Trophoblast cell (in vitro differentiated cells and primary cell): ENCODE data around the gene TPM1.

Source experiments
- DNase-seq, 2 donors: peaks; one replicate each; pipeline ENCODE4 v3.0.0-alpha.2; 2016
- H2AFZ ChIP-seq: 2 replicates; pipeline ENCODE4 v1.6.1; 2013; ENCODE audit warnings: low read length, moderate library complexity, mild to moderate bottlenecking; ENCODE audit not compliant: insufficient read depth, poor library complexity
- H2AK5ac ChIP-seq: 2 replicates; pipeline ENCODE4 v1.6.1; 2013; ENCODE audit warnings: mild to moderate bottlenecking, low read length
- H2BK120ac ChIP-seq: 2 replicates; pipeline ENCODE4 v1.6.1; 2013; ENCODE audit warnings: low read length, mild to moderate bottlenecking, moderate library complexity; ENCODE audit not compliant: insufficient read depth, poor library complexity
- H2BK12ac ChIP-seq: 2 replicates; pipeline ENCODE4 v1.6.1; 2013; ENCODE audit warnings: mild to moderate bottlenecking, low read length, moderate library complexity
- H2BK5ac ChIP-seq: 2 replicates; pipeline ENCODE4 v1.6.1; 2013; ENCODE audit warnings: low read length, low read depth, moderate library complexity, mild to moderate bottlenecking; ENCODE audit not compliant: poor library complexity
- H3K14ac ChIP-seq: 2 replicates; pipeline ENCODE4 v1.6.1; 2013; ENCODE audit warnings: mild to moderate bottlenecking, low read length
- H3K18ac ChIP-seq: 2 replicates; pipeline ENCODE4 v1.6.1; 2013; ENCODE audit warnings: mild to moderate bottlenecking, low read length
- H3K23ac ChIP-seq: 2 replicates; pipeline ENCODE4 v1.6.1; 2013; ENCODE audit warnings: low read length
- H3K27ac ChIP-seq: 2 replicates; pipeline ENCODE4 v1.5.1; 2013; ENCODE audit warnings: low read depth, mild to moderate bottlenecking, inconsistent platforms, low read length, moderate library complexity
- H3K27me3 ChIP-seq: 2 replicates; pipeline ENCODE4 v1.6.1; 2013; ENCODE audit warnings: inconsistent platforms, mild to moderate bottlenecking, low read length, moderate library complexity; ENCODE audit not compliant: insufficient read depth
- H3K36me3 ChIP-seq, 2 experiments: 1 replicate in 1 of 2; 2 replicates in 1 of 2; pipeline ENCODE4 v1.6.1; 2013; ENCODE audit warnings: low read length in 2 of 2, mild to moderate bottlenecking in 2 of 2, moderate library complexity in 1 of 2; ENCODE audit not compliant: insufficient read depth in 2 of 2, control insufficient read depth in 1 of 2
- H3K4ac ChIP-seq: 2 replicates; pipeline ENCODE4 v1.6.1; 2013; ENCODE audit warnings: low read depth, mild to moderate bottlenecking, low read length, moderate library complexity
- H3K4me1 ChIP-seq, 2 experiments: 1 replicate in 1 of 2; 2 replicates in 1 of 2; pipeline ENCODE4 v1.6.1; 2013; ENCODE audit warnings: low read length in 2 of 2, mild to moderate bottlenecking in 2 of 2, moderate library complexity in 1 of 2; ENCODE audit not compliant: insufficient read depth in 2 of 2, control insufficient read depth in 1 of 2
- H3K4me2 ChIP-seq: 2 replicates; pipeline ENCODE4 v1.6.1; 2013; ENCODE audit warnings: inconsistent platforms, mild to moderate bottlenecking, low read length, moderate library complexity
- H3K4me3 ChIP-seq: 2 replicates; pipeline ENCODE4 v1.5.1; 2013; ENCODE audit warnings: mild to moderate bottlenecking, low read depth, low read length, inconsistent platforms
- H3K79me1 ChIP-seq: one replicate; pipeline ENCODE4 v1.6.1; 2013; ENCODE audit warnings: low read length
- H3K79me2 ChIP-seq: 2 replicates; pipeline ENCODE4 v1.6.1; 2013; ENCODE audit warnings: low read length, mild to moderate bottlenecking; ENCODE audit not compliant: control insufficient read depth, insufficient read depth, poor library complexity
- H3K9ac ChIP-seq: 2 replicates; pipeline ENCODE4 v1.6.1; 2013; ENCODE audit warnings: mild to moderate bottlenecking, low read length
- H3K9me3 ChIP-seq: 2 replicates; pipeline ENCODE4 v1.6.1; 2013; ENCODE audit warnings: low read depth, mild to moderate bottlenecking, control low read depth, inconsistent platforms, low read length; ENCODE audit not compliant: insufficient read depth
- H4K12ac ChIP-seq: 2 replicates; pipeline ENCODE4 v1.6.1; 2013; ENCODE audit warnings: low read depth, mild to moderate bottlenecking, low read length, moderate library complexity
- H4K8ac ChIP-seq: 2 replicates; pipeline ENCODE4 v1.6.1; 2013; ENCODE audit warnings: low read depth, mild to moderate bottlenecking, low read length, moderate library complexity
- H4K91ac ChIP-seq: one replicate; pipeline ENCODE4 v1.6.1; 2013; ENCODE audit warnings: low read depth, mild to moderate bottlenecking, low read length, moderate library complexity
- WGBS: extraction: QIAGEN DNeasy Blood & Tissue Kit; methylation state at CpG from one replicate; pipeline ENCODE4 v1.1.7; 2013; ENCODE audit warnings: missing lambda C conversion rate; ENCODE audit not compliant: insufficient read length, insufficient coverage; ENCODE audit errors: extremely low coverage; 5-methylcytosine and 5-hydroxymethylcytosine counted together

Gene TPM1

GRCh38 chr15:63038926-63039673 lies 3.4 kb upstream of the TPM1 start:
- no peak overlapping the region for H3K9ac ChIP-seq
- H3K14ac ChIP-seq: peak overlapping the region; percentile 69
- peak overlapping the region; percentile 38 for H3K4ac ChIP-seq
- H3K79me1 ChIP-seq: peaks cover 58% of the 10 kb centered on the region
- H2BK5ac ChIP-seq: peak overlapping the region; percentile 92
- H3K27me3 ChIP-seq: no peaks in the 10 kb centered on the region
- H3K4me2 ChIP-seq: no peak overlapping the region
- no peak overlapping the region for H4K12ac ChIP-seq
- peaks cover 28% of the 10 kb centered on the region for H3K79me2 ChIP-seq
- H2AFZ ChIP-seq: no peak overlapping the region
- H2AK5ac ChIP-seq: peak overlapping the region; percentile 55
- H3K18ac ChIP-seq: peak overlapping the region; percentile 16
- H2BK120ac ChIP-seq: peak overlapping the region; percentile 77
- H4K91ac ChIP-seq: peak overlapping the region; percentile 42
- no CpG with 5 or more reads among the region's 5 CpGs for WGBS
- peaks cover 10 to 12% of the 10 kb centered on the region in 2 experiments for H3K36me3 ChIP-seq
- no peak overlapping the region for H3K23ac ChIP-seq
- H3K27ac ChIP-seq: peak overlapping the region; percentile 100
- peaks cover 7 to 15% of the 10 kb centered on the region in 2 experiments for H3K4me1 ChIP-seq
- no peak overlapping the region for H3K4me3 ChIP-seq
- DNase-seq: peak; percentile 89 to 98
- no peaks in the 10 kb centered on the region for H3K9me3 ChIP-seq
- H2BK12ac ChIP-seq: peak overlapping the region; percentile 93
- H4K8ac ChIP-seq: peak overlapping the region; percentile 40

GRCh38 chr15:63039811-63040210 lies 2.7 kb upstream of the TPM1 start:
- peak overlapping the region; percentile 93 for H2BK12ac ChIP-seq
- no peaks in the 10 kb centered on the region for H3K9me3 ChIP-seq
- peak; percentile 80 to 82 for DNase-seq
- H3K27me3 ChIP-seq: no peaks in the 10 kb centered on the region
- H3K4me1 ChIP-seq: peaks cover 7 to 15% of the 10 kb centered on the region in 2 experiments
- peak overlapping the region; percentile 100 for H3K27ac ChIP-seq
- H2AFZ ChIP-seq: no peak overlapping the region
- no peak overlapping the region for H3K9ac ChIP-seq
- H2BK120ac ChIP-seq: peak overlapping the region; percentile 77
- no peak overlapping the region for H3K4me2 ChIP-seq
- H4K8ac ChIP-seq: peak overlapping the region; percentile 40
- peaks cover 60% of the 10 kb centered on the region for H3K79me1 ChIP-seq
- peaks cover 33% of the 10 kb centered on the region for H3K79me2 ChIP-seq
- H3K4ac ChIP-seq: no peak overlapping the region
- H3K4me3 ChIP-seq: no peak overlapping the region
- no peak overlapping the region for H3K23ac ChIP-seq
- peak overlapping the region; percentile 16 for H3K18ac ChIP-seq
- no CpG with 5 or more reads among the region's 4 CpGs for WGBS
- H3K14ac ChIP-seq: peak overlapping the region; percentile 69
- no peak overlapping the region for H4K12ac ChIP-seq
- H3K36me3 ChIP-seq: peaks cover 15 to 16% of the 10 kb centered on the region in 2 experiments
- peak overlapping the region; percentile 55 for H2AK5ac ChIP-seq
- peak overlapping the region; percentile 92 for H2BK5ac ChIP-seq
- H4K91ac ChIP-seq: peak overlapping the region; percentile 42

- no peak overlapping the region for H3K23ac ChIP-seq
- H2BK120ac ChIP-seq: peak overlapping the region; percentile 67
- peak overlapping the region; percentile 10 for H2BK12ac ChIP-seq
- H3K4me3 ChIP-seq: no peak overlapping the region
- H3K4me2 ChIP-seq: no peak overlapping the region
- H2AK5ac ChIP-seq: no peak overlapping the region
- H3K36me3 ChIP-seq: peaks cover 15 to 19% of the 10 kb centered on the region in 2 experiments
- H3K4me1 ChIP-seq: peaks cover 7 to 15% of the 10 kb centered on the region in 2 experiments
- peak overlapping the region; percentile 51 for H3K14ac ChIP-seq
- H3K4ac ChIP-seq: peak overlapping the region; percentile 20
- H3K9ac ChIP-seq: no peak overlapping the region
- peak; percentile 70 to 95 for DNase-seq
- no peak overlapping the region for H4K12ac ChIP-seq
- H3K79me1 ChIP-seq: peaks cover 61% of the 10 kb centered on the region
- H4K91ac ChIP-seq: peak overlapping the region; percentile 15
- peaks cover 34% of the 10 kb centered on the region for H3K79me2 ChIP-seq
- peak overlapping the region; percentile 59 for H2BK5ac ChIP-seq
- H3K9me3 ChIP-seq: no peaks in the 10 kb centered on the region
- no peaks in the 10 kb centered on the region for H3K27me3 ChIP-seq
- H3K18ac ChIP-seq: no peak overlapping the region
- WGBS: no CpG with 5 or more reads among the region's 6 CpGs
- H3K27ac ChIP-seq: peak overlapping the region; percentile 100
- H2AFZ ChIP-seq: no peak overlapping the region
- H4K8ac ChIP-seq: no peak overlapping the region
Measured at GRCh38 chr15:63040509-63040908, 2.0 kb upstream of the TPM1 start.

- Histone ChIP-seq H3K4me1 (peaks cover 7 to 15% of the 10 kb centered on the region in 2 experiments), H3K79me1 (peaks cover 63% of the 10 kb centered on the region), H3K4me3 (no peak overlapping the region), H2AK5ac (peak overlapping the region; percentile 53), H3K14ac (peak overlapping the region; percentile 99), H3K79me2 (peaks cover 34% of the 10 kb centered on the region), H3K4ac (no peak overlapping the region), H3K36me3 (peaks cover 15 to 19% of the 10 kb centered on the region in 2 experiments), H3K4me2 (peak overlapping the region; percentile 84), H3K9me3 (no peaks in the 10 kb centered on the region), H2BK120ac (peak overlapping the region; percentile 95), H3K27ac (peak overlapping the region; percentile 100), H3K18ac (peak overlapping the region; percentile 73), H4K91ac (peak overlapping the region; percentile 100), H2BK12ac (no peak overlapping the region), H3K23ac (no peak overlapping the region), H2AFZ (no peak overlapping the region), H4K8ac (peak overlapping the region; percentile 98), H4K12ac (peak overlapping the region; percentile 49), H2BK5ac (peak overlapping the region; percentile 98), H3K9ac (peak overlapping the region; percentile 99), H3K27me3 (no peaks in the 10 kb centered on the region)
- peak; percentile 86 to 97 for DNase-seq
- WGBS: no CpG with 5 or more reads among the region's 6 CpGs
Measured at GRCh38 chr15:63040954-63041353, 1.6 kb upstream of the TPM1 start.
